ENCODE measurements around the gene CIZ1.
"Not testable (repeated sequence)": the region's sequence is repeated elsewhere in the genome, so short reads cannot be mapped to it uniquely, and the experiment has no call there.

CIZ1 gene

GRCh38 chr9:128191406-128192046 is at the start of gene CIZ1:
TSS of gene CIZ1 (minus strand) at chr9:128191572. CDS start at chr9:128190857, 715 bp downstream.
- peak; percentile 24 for TF ChIP-seq CTCF (IDR thresholded peaks at IDR 0.05; ENCODE audit: low read length, missing control alignments)
- H3K4me3 ChIP-seq (replicated peaks; ENCODE audit: low read depth, low read length): peak within 1 kb of the TSS; percentile 82
- DNase-seq (ENCODE audit: low read depth): peak; percentile 80

GRCh38 chr9:128233817-128234406 is 42.5 kb upstream of the CIZ1 start:
- no peak for DNase-seq (ENCODE audit: low read depth)
- H3K4me3 ChIP-seq (replicated peaks; ENCODE audit: low read depth, low read length): no peak overlapping the region
- no peak for TF ChIP-seq CTCF (IDR thresholded peaks at IDR 0.05; ENCODE audit: low read length, missing control alignments)

- TF ChIP-seq CTCF (IDR thresholded peaks at IDR 0.05; ENCODE audit: low read length, missing control alignments): no peak
- DNase-seq (ENCODE audit: low read depth): no peak
- no peak overlapping the region for H3K4me3 ChIP-seq (replicated peaks; ENCODE audit: low read depth, low read length)
Observed at GRCh38 chr9:128232528-128233428, 41.4 kb upstream of the CIZ1 start.

GRCh38 chr9:128231638-128232527 is 40.5 kb upstream of the CIZ1 start:
- no peak for DNase-seq (ENCODE audit: low read depth)
- H3K4me3 ChIP-seq (replicated peaks; ENCODE audit: low read depth, low read length): no peak overlapping the region
- no peak for TF ChIP-seq CTCF (IDR thresholded peaks at IDR 0.05; ENCODE audit: low read length, missing control alignments)

GRCh38 chr9:128230897-128231296 is 39.5 kb upstream of the CIZ1 start:
- H3K4me3 ChIP-seq (replicated peaks; ENCODE audit: low read depth, low read length): not testable (repeated sequence)

GRCh38 chr9:128226412-128226801 is 35.0 kb upstream of the CIZ1 start:
- H3K4me3 ChIP-seq (replicated peaks; ENCODE audit: low read depth, low read length): no peak overlapping the region
- DNase-seq (ENCODE audit: low read depth): no peak
- no peak for TF ChIP-seq CTCF (IDR thresholded peaks at IDR 0.05; ENCODE audit: low read length, missing control alignments)

More at GRCh38 chr9:128230897-128231296, 39.5 kb upstream of the CIZ1 start:
- DNase-seq (ENCODE audit: low read depth): not testable (repeated sequence)

Measured in fibroblast of pulmonary artery (primary cell).